ENCODE data around the gene SDK2. TPM values are rescaled to one million over a fixed set of nuclear protein-coding genes. Genes with fewer than 3 reads are reported as not detected.

Gene SDK2
- total and polyA plus RNA-seq, 2 donors from 2014 or later, result 0.37 to 2.4 TPM

GRCh38 chr17:73642659-73643000 is 1.6 kb downstream of the SDK2 start:
- Histone ChIP-seq H3K4me1 (ENCODE audit: control insufficient read depth in 2 of 3, insufficient read depth in 2 of 3, low read depth in 1 of 3, low read length in 3 of 3) (peaks cover 0 to 5% (median 0%) of the 10 kb centered on the region in 3 donors), H3K4me3 (ENCODE audit: low read length in 3 of 3) (no peak overlapping the region), H3K27me3 (ENCODE audit: control insufficient read depth, insufficient read depth, low read length) (no peaks in the 10 kb centered on the region), H3K9me3 (ENCODE audit: control insufficient read depth in 2 of 3, insufficient read depth in 1 of 3, low read length in 3 of 3) (no peaks in the 10 kb centered on the region), H3K27ac (ENCODE audit: low read depth in 2 of 2, low read length in 2 of 2) (no peak overlapping the region), H3K9ac (ENCODE audit: low read length in 3 of 3) (no peak overlapping the region), H3K36me3 (ENCODE audit: control insufficient read depth in 2 of 3, insufficient read depth in 3 of 3, low read length in 3 of 3) (no peaks in the 10 kb centered on the region)
- TF ChIP-seq CTCF (IDR thresholded peaks at IDR 0.05; ENCODE audit: borderline replicate concordance, extremely low read depth, insufficient read depth), result no peak
- DNase-seq (no peak), FAIRE-seq (no peak)
- intact Hi-C loops (cut with DNase I), result no loop called here

GRCh38 chr17:73641826-73642600 is 2.2 kb downstream of the SDK2 start:
- no peaks in the 10 kb centered on the region for H3K27me3 ChIP-seq (ENCODE audit: control insufficient read depth, insufficient read depth, low read length)
- intact Hi-C loops (cut with DNase I), result no loop called here
- no peak for FAIRE-seq

GRCh38 chr17:73640691-73641090 is 3.6 kb downstream of the SDK2 start:
- DNase-seq (peak in 1 of 5 donors; percentile 23), FAIRE-seq (no peak)
- no peak overlapping the region for H3K4me3 ChIP-seq (ENCODE audit: low read length in 3 of 3)
- H3K4me1 ChIP-seq (ENCODE audit: control insufficient read depth in 2 of 3, insufficient read depth in 2 of 3, low read depth in 1 of 3, low read length in 3 of 3), result peaks cover 0 to 5% (median 0%) of the 10 kb centered on the region in 3 donors
- H3K27ac ChIP-seq (ENCODE audit: low read depth in 2 of 2, low read length in 2 of 2), result no peak overlapping the region
- H3K9ac ChIP-seq (ENCODE audit: low read length in 3 of 3), result no peak overlapping the region
- no peaks in the 10 kb centered on the region for H3K36me3 ChIP-seq (ENCODE audit: control insufficient read depth in 2 of 3, insufficient read depth in 3 of 3, low read length in 3 of 3)
- no peak for TF ChIP-seq CTCF (IDR thresholded peaks at IDR 0.05; ENCODE audit: borderline replicate concordance, extremely low read depth, insufficient read depth)
- intact Hi-C loops (cut with DNase I), result no loop called here
- H3K27me3 ChIP-seq (ENCODE audit: control insufficient read depth, insufficient read depth, low read length), result no peaks in the 10 kb centered on the region
- no peaks in the 10 kb centered on the region for H3K9me3 ChIP-seq (ENCODE audit: control insufficient read depth in 2 of 3, insufficient read depth in 1 of 3, low read length in 3 of 3)

More at GRCh38 chr17:73641826-73642600, 2.2 kb downstream of the SDK2 start:
- DNase-seq, result peak in 2 of 5 donors; percentile 15 to 37
- Histone ChIP-seq H3K27ac (ENCODE audit: low read depth in 2 of 2, low read length in 2 of 2) (no peak overlapping the region), H3K9ac (ENCODE audit: low read length in 3 of 3) (no peak overlapping the region), H3K36me3 (ENCODE audit: control insufficient read depth in 2 of 3, insufficient read depth in 3 of 3, low read length in 3 of 3) (no peaks in the 10 kb centered on the region), H3K4me3 (ENCODE audit: low read length in 3 of 3) (no peak overlapping the region), H3K4me1 (ENCODE audit: control insufficient read depth in 2 of 3, insufficient read depth in 2 of 3, low read depth in 1 of 3, low read length in 3 of 3) (peaks cover 0 to 5% (median 0%) of the 10 kb centered on the region in 3 donors), H3K9me3 (ENCODE audit: control insufficient read depth in 2 of 3, insufficient read depth in 1 of 3, low read length in 3 of 3) (no peaks in the 10 kb centered on the region)
- no peak for TF ChIP-seq CTCF (IDR thresholded peaks at IDR 0.05; ENCODE audit: borderline replicate concordance, extremely low read depth, insufficient read depth)

Measured in kidney (tissue), 14 donors.